Neural cell (in vitro differentiated cells): ENCODE measurements around the gene SPATA3. TPM values are rescaled to one million over a fixed set of nuclear protein-coding genes. Genes with fewer than 3 reads are reported as not detected.

Experiments used
- H2AFZ ChIP-seq: fragments of 200-600, 300-800 bp; sonication (generic), shearing (Covaris generic); 2 replicates; pipeline ENCODE4 v1.6.0; 2014; ENCODE audit warnings: low read depth, mild to moderate bottlenecking, antibody characterized with exemption, low read length, moderate library complexity
- H3F3A ChIP-seq: fragments of 200-600 bp; shearing (Covaris generic); 2 replicates; pipeline ENCODE4 v1.6.1; 2016; ENCODE audit warnings: mild to moderate bottlenecking, moderate library complexity, mixed read lengths, antibody characterized with exemption, low read length; ENCODE audit not compliant: insufficient read depth, poor library complexity, severe bottlenecking
- H3K27ac ChIP-seq: fragments of 200-600, 300-800 bp; sonication (generic), shearing (Covaris generic); 2 replicates; pipeline ENCODE4 v1.5.1; 2014; ENCODE audit warnings: mild to moderate bottlenecking, low read length, moderate library complexity
- H3K27me3 ChIP-seq: fragments of 300-800, 200-600 bp; sonication (generic), shearing (Covaris generic); 2 replicates; pipeline ENCODE4 v1.6.0; 2014; ENCODE audit warnings: mild to moderate bottlenecking, low read depth, low read length, moderate library complexity; ENCODE audit not compliant: insufficient read depth
- H3K36me3 ChIP-seq: fragments of 300-800, 200-600 bp; sonication (generic), shearing (Covaris generic); 2 replicates; pipeline ENCODE4 v1.5.1; 2014; ENCODE audit warnings: mild to moderate bottlenecking, antibody characterized with exemption, low read length, moderate library complexity; ENCODE audit not compliant: insufficient read depth
- H3K4me2 ChIP-seq: fragments of 300-800, 200-600 bp; sonication (generic), shearing (Covaris generic); 2 replicates; pipeline ENCODE4 v1.6.0; 2014; ENCODE audit warnings: mild to moderate bottlenecking, low read length
- H3K4me3 ChIP-seq: fragments of 300-800, 200-600 bp; sonication (generic), shearing (Covaris generic); 2 replicates; pipeline ENCODE4 v1.5.1; 2014; ENCODE audit warnings: mild to moderate bottlenecking, low read length, moderate library complexity
- H3K79me2 ChIP-seq: fragments of 200-600 bp; shearing (Covaris generic); replicated peaks from 2 replicates; pipeline ENCODE4 v1.6.0; 2014; ENCODE audit warnings: mild to moderate bottlenecking, low read length, moderate library complexity; ENCODE audit not compliant: insufficient read depth
- H3K9ac ChIP-seq: fragments of 300-800, 200-600 bp; sonication (generic), shearing (Covaris generic); 2 replicates; pipeline ENCODE4 v1.6.1; 2016; ENCODE audit warnings: mild to moderate bottlenecking, low read length, mixed read lengths
- H3K9me2 ChIP-seq: fragments of 200-600 bp; shearing (Covaris generic); 2 replicates; pipeline ENCODE4 v1.6.1; 2016; ENCODE audit warnings: mild to moderate bottlenecking, low read length, mixed read lengths; ENCODE audit not compliant: insufficient read depth
- H3K9me3 ChIP-seq: fragments of 200-600, 300-800 bp; sonication (generic), shearing (Covaris generic); 2 replicates; pipeline ENCODE4 v1.6.1; 2016; ENCODE audit warnings: mild to moderate bottlenecking, mixed run types, low read length, moderate library complexity, mixed read lengths
- H4K20me1 ChIP-seq: fragments of 200-600 bp; shearing (Covaris generic); 2 replicates; pipeline ENCODE4 v1.6.1; 2016; ENCODE audit warnings: mild to moderate bottlenecking, mixed run types; ENCODE audit not compliant: insufficient read depth
- CTCF ChIP-seq: fragments of 450-650 bp; IDR thresholded peaks from 2 replicates; pipeline ENCODE4 v1.5.1; 2014; ENCODE audit warnings: antibody characterized with exemption, mild to moderate bottlenecking, moderate library complexity; ENCODE audit not compliant: poor library complexity, severe bottlenecking
- EP300 ChIP-seq: fragments of 450-650 bp; conservative IDR thresholded peaks from 2 replicates; pipeline ENCODE4 v1.6.1; 2014; ENCODE audit warnings: antibody characterized with exemption, mild to moderate bottlenecking, moderate library complexity; ENCODE audit not compliant: poor library complexity, severe bottlenecking
- EZH2 ChIP-seq: fragments of 200-600, 300-800 bp; shearing (Covaris generic), sonication (generic); IDR thresholded peaks from 2 replicates; pipeline ENCODE4 v1.6.1; 2014; ENCODE audit warnings: antibody characterized with exemption, low read length, borderline replicate concordance, mild to moderate bottlenecking; ENCODE audit not compliant: insufficient read depth, poor library complexity, severe bottlenecking
- MXI1 ChIP-seq: fragments of 450-650 bp; conservative IDR thresholded peaks from 2 replicates; pipeline ENCODE4 v1.6.1; 2014; ENCODE audit warnings: antibody characterized with exemption, mild to moderate bottlenecking; ENCODE audit not compliant: poor library complexity, severe bottlenecking
- POLR2AphosphoS5 ChIP-seq: IDR thresholded peaks from 2 replicates; pipeline ENCODE4 v1.6.1; 2012
- RAD21 ChIP-seq: fragments of 450-650 bp; conservative IDR thresholded peaks from 2 replicates; pipeline ENCODE4 v1.6.1; 2014; ENCODE audit warnings: antibody characterized with exemption, mild to moderate bottlenecking, moderate library complexity
- REST ChIP-seq: IDR thresholded peaks from 2 replicates; pipeline ENCODE4 v1.6.1; 2012; ENCODE audit warnings: borderline replicate concordance
- SMC3 ChIP-seq: fragments of 450-650 bp; conservative IDR thresholded peaks from 2 replicates; pipeline ENCODE4 v1.6.1; 2014; ENCODE audit warnings: antibody characterized with exemption, mild to moderate bottlenecking, moderate library complexity; ENCODE audit not compliant: poor library complexity
- TAF1 ChIP-seq: IDR thresholded peaks from 2 replicates; pipeline ENCODE4 v1.6.1; 2012; ENCODE audit warnings: low read depth
- polyA plus RNA-seq: library from polyadenylated mRNA; depleted of rRNA; stranded (reverse); fragments of >200 nt; gene quantifications from 2 replicates; pipeline ENCODE4 v1.2.3, GENCODE V29; 2014

The SPATA3 gene
- polyA plus RNA-seq, 1 donor from 2014 or later = not detected

- peaks cover 38% of the 10 kb centered on the region for H3K79me2 ChIP-seq
- no peaks in the 10 kb centered on the region for H3F3A ChIP-seq
- H3K9ac ChIP-seq = peak within 1 kb of the TSS; percentile 89
- peaks cover 3% of the 10 kb centered on the region for H4K20me1 ChIP-seq
- H3K9me2 ChIP-seq = no peaks in the 10 kb centered on the region
- peak within 1 kb of the TSS; percentile 92 for H3K27ac ChIP-seq
- H3K4me2 ChIP-seq = peak within 1 kb of the TSS; percentile 90
- H3K4me3 ChIP-seq = peak within 1 kb of the TSS; percentile 97
- no peaks in the 10 kb centered on the region for H3K36me3 ChIP-seq
- TF ChIP-seq EZH2 (no peak), TAF1 (peak; percentile 76), MXI1 (peak; percentile 61), EP300 (peak; percentile 48), REST (peak; percentile 38), CTCF (peak; percentile 98), SMC3 (peak; percentile 48), RAD21 (peak; percentile 11), POLR2AphosphoS5 (peak; percentile 94)
- H3K27me3 ChIP-seq = no peaks in the 10 kb centered on the region
- H2AFZ ChIP-seq = peak within 1 kb of the TSS; percentile 84
- no peaks in the 10 kb centered on the region for H3K9me3 ChIP-seq
Measured at GRCh38 chr2:231056453-231057416, 60.8 kb downstream of the SPATA3 start, which contains the start of gene PSMD1. TSS of gene PSMD1 (plus strand) at chr2:231056867. CDS start at chr2:231057026, 159 bp downstream.

- H3K36me3 ChIP-seq = no peaks in the 10 kb centered on the region
- H3K4me3 ChIP-seq = peak overlapping the region; percentile 97
- no peak overlapping the region for H2AFZ ChIP-seq
- no peaks in the 10 kb centered on the region for H3F3A ChIP-seq
- H3K9ac ChIP-seq = peak overlapping the region; percentile 89
- peak overlapping the region; percentile 92 for H3K27ac ChIP-seq
- peaks cover 41% of the 10 kb centered on the region for H3K79me2 ChIP-seq
- TF ChIP-seq EP300 (no peak), EZH2 (no peak), TAF1 (no peak), MXI1 (no peak), RAD21 (no peak), CTCF (no peak), REST (no peak), POLR2AphosphoS5 (no peak), SMC3 (no peak)
- no peaks in the 10 kb centered on the region for H3K9me2 ChIP-seq
- peaks cover 3% of the 10 kb centered on the region for H4K20me1 ChIP-seq
- no peaks in the 10 kb centered on the region for H3K27me3 ChIP-seq
- H3K4me2 ChIP-seq = peak overlapping the region; percentile 90
- H3K9me3 ChIP-seq = no peaks in the 10 kb centered on the region
Measured at GRCh38 chr2:231057590-231057989, 61.7 kb downstream of the SPATA3 start.
